Measurements from ENCODE around the gene CDKN1B.

DNA sequence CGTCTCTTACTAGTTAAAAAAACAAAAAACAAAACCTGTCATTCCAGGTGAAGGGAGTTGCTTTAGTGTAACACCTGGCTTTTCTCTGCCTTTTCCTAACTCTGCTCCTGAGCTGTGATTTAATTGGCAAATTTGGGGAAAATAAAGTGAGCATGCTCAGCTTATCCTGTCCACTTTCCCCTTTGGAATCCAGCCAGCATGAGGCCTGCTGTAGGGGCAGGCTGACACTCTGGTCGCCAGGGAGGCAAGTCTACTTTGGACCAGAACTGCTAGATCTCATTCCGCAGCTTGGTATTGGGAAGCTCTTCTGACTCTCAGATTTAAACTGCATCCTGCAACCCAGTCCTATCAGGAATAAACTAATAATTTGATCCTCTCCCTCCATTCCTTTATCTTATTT lies 30.1 kb downstream of the CDKN1B start:
- TF ChIP-seq POLR2AphosphoS5 (IDR thresholded peaks at IDR 0.05) (no peak), EP300 (IDR thresholded peaks at IDR 0.05) (no peak)
- TF ChIP-seq, protein P1, sequence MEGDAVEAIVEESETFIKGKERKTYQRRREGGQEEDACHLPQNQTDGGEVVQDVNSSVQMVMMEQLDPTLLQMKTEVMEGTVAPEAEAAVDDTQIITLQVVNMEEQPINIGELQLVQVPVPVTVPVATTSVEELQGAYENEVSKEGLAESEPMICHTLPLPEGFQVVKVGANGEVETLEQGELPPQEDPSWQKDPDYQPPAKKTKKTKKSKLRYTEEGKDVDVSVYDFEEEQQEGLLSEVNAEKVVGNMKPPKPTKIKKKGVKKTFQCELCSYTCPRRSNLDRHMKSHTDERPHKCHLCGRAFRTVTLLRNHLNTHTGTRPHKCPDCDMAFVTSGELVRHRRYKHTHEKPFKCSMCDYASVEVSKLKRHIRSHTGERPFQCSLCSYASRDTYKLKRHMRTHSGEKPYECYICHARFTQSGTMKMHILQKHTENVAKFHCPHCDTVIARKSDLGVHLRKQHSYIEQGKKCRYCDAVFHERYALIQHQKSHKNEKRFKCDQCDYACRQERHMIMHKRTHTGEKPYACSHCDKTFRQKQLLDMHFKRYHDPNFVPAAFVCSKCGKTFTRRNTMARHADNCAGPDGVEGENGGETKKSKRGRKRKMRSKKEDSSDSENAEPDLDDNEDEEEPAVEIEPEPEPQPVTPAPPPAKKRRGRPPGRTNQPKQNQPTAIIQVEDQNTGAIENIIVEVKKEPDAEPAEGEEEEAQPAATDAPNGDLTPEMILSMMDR (IDR thresholded peaks at IDR 0.05), result no peak
